Trophoblast cell (in vitro differentiated cells and primary cell): ENCODE data around the gene KRT74.

Experiments
- DNase-seq, 2 donors: peaks; one replicate each; pipeline ENCODE4 v3.0.0-alpha.2; 2016
- H2AFZ ChIP-seq: 2 replicates; pipeline ENCODE4 v1.6.1; 2013; ENCODE audit warnings: low read length, moderate library complexity, mild to moderate bottlenecking; ENCODE audit not compliant: insufficient read depth, poor library complexity
- H2AK5ac ChIP-seq: 2 replicates; pipeline ENCODE4 v1.6.1; 2013; ENCODE audit warnings: mild to moderate bottlenecking, low read length
- H2BK120ac ChIP-seq: 2 replicates; pipeline ENCODE4 v1.6.1; 2013; ENCODE audit warnings: low read length, mild to moderate bottlenecking, moderate library complexity; ENCODE audit not compliant: insufficient read depth, poor library complexity
- H2BK12ac ChIP-seq: 2 replicates; pipeline ENCODE4 v1.6.1; 2013; ENCODE audit warnings: mild to moderate bottlenecking, low read length, moderate library complexity
- H2BK5ac ChIP-seq: 2 replicates; pipeline ENCODE4 v1.6.1; 2013; ENCODE audit warnings: low read length, low read depth, moderate library complexity, mild to moderate bottlenecking; ENCODE audit not compliant: poor library complexity
- H3K14ac ChIP-seq: 2 replicates; pipeline ENCODE4 v1.6.1; 2013; ENCODE audit warnings: mild to moderate bottlenecking, low read length
- H3K18ac ChIP-seq: 2 replicates; pipeline ENCODE4 v1.6.1; 2013; ENCODE audit warnings: mild to moderate bottlenecking, low read length
- H3K23ac ChIP-seq: 2 replicates; pipeline ENCODE4 v1.6.1; 2013; ENCODE audit warnings: low read length
- H3K27ac ChIP-seq: 2 replicates; pipeline ENCODE4 v1.5.1; 2013; ENCODE audit warnings: low read depth, mild to moderate bottlenecking, inconsistent platforms, low read length, moderate library complexity
- H3K27me3 ChIP-seq: 2 replicates; pipeline ENCODE4 v1.6.1; 2013; ENCODE audit warnings: inconsistent platforms, mild to moderate bottlenecking, low read length, moderate library complexity; ENCODE audit not compliant: insufficient read depth
- H3K36me3 ChIP-seq, 2 experiments: 1 replicate in 1 of 2; 2 replicates in 1 of 2; pipeline ENCODE4 v1.6.1; 2013; ENCODE audit warnings: low read length in 2 of 2, mild to moderate bottlenecking in 2 of 2, moderate library complexity in 1 of 2; ENCODE audit not compliant: insufficient read depth in 2 of 2, control insufficient read depth in 1 of 2
- H3K4ac ChIP-seq: 2 replicates; pipeline ENCODE4 v1.6.1; 2013; ENCODE audit warnings: low read depth, mild to moderate bottlenecking, low read length, moderate library complexity
- H3K4me1 ChIP-seq, 2 experiments: 1 replicate in 1 of 2; 2 replicates in 1 of 2; pipeline ENCODE4 v1.6.1; 2013; ENCODE audit warnings: low read length in 2 of 2, mild to moderate bottlenecking in 2 of 2, moderate library complexity in 1 of 2; ENCODE audit not compliant: insufficient read depth in 2 of 2, control insufficient read depth in 1 of 2
- H3K4me2 ChIP-seq: 2 replicates; pipeline ENCODE4 v1.6.1; 2013; ENCODE audit warnings: inconsistent platforms, mild to moderate bottlenecking, low read length, moderate library complexity
- H3K4me3 ChIP-seq: 2 replicates; pipeline ENCODE4 v1.5.1; 2013; ENCODE audit warnings: mild to moderate bottlenecking, low read depth, low read length, inconsistent platforms
- H3K79me1 ChIP-seq: one replicate; pipeline ENCODE4 v1.6.1; 2013; ENCODE audit warnings: low read length
- H3K79me2 ChIP-seq: 2 replicates; pipeline ENCODE4 v1.6.1; 2013; ENCODE audit warnings: low read length, mild to moderate bottlenecking; ENCODE audit not compliant: control insufficient read depth, insufficient read depth, poor library complexity
- H3K9ac ChIP-seq: 2 replicates; pipeline ENCODE4 v1.6.1; 2013; ENCODE audit warnings: mild to moderate bottlenecking, low read length
- H3K9me3 ChIP-seq: 2 replicates; pipeline ENCODE4 v1.6.1; 2013; ENCODE audit warnings: low read depth, mild to moderate bottlenecking, control low read depth, inconsistent platforms, low read length; ENCODE audit not compliant: insufficient read depth
- H4K12ac ChIP-seq: 2 replicates; pipeline ENCODE4 v1.6.1; 2013; ENCODE audit warnings: low read depth, mild to moderate bottlenecking, low read length, moderate library complexity
- H4K8ac ChIP-seq: 2 replicates; pipeline ENCODE4 v1.6.1; 2013; ENCODE audit warnings: low read depth, mild to moderate bottlenecking, low read length, moderate library complexity
- H4K91ac ChIP-seq: one replicate; pipeline ENCODE4 v1.6.1; 2013; ENCODE audit warnings: low read depth, mild to moderate bottlenecking, low read length, moderate library complexity
- WGBS: extraction: QIAGEN DNeasy Blood & Tissue Kit; methylation state at CpG from one replicate; pipeline ENCODE4 v1.1.7; 2013; ENCODE audit warnings: missing lambda C conversion rate; ENCODE audit not compliant: insufficient read length, insufficient coverage; ENCODE audit errors: extremely low coverage; 5-methylcytosine and 5-hydroxymethylcytosine counted together

Gene KRT74

GRCh38 chr12:52523824-52524223, 49.8 kb downstream of the KRT74 start:
- Histone ChIP-seq H3K23ac (no peak overlapping the region), H3K9me3 (no peaks in the 10 kb centered on the region), H2AFZ (no peak overlapping the region), H4K12ac (no peak overlapping the region), H3K79me2 (no peaks in the 10 kb centered on the region), H2AK5ac (no peak overlapping the region), H2BK5ac (no peak overlapping the region), H3K27me3 (no peaks in the 10 kb centered on the region), H3K4ac (no peak overlapping the region), H3K4me2 (no peak overlapping the region), H3K9ac (no peak overlapping the region), H3K14ac (no peak overlapping the region), H4K91ac (no peak overlapping the region), H3K27ac (no peak overlapping the region), H3K4me1 (peaks cover 28 to 29% of the 10 kb centered on the region in 2 experiments), H3K18ac (no peak overlapping the region), H2BK12ac (no peak overlapping the region), H3K4me3 (no peak overlapping the region), H3K36me3 (no peaks in the 10 kb centered on the region), H3K79me1 (no peaks in the 10 kb centered on the region), H4K8ac (no peak overlapping the region), H2BK120ac (no peak overlapping the region)
- WGBS = no CpG with 5 or more reads among the region's 4 CpGs
- peak; percentile 39 to 81 for DNase-seq

GRCh38 chr12:52522346-52523011, 51.2 kb downstream of the KRT74 start:
- Histone ChIP-seq H4K91ac (no peak overlapping the region), H3K4me1 (peaks cover 28 to 29% of the 10 kb centered on the region in 2 experiments), H3K9ac (no peak overlapping the region), H3K36me3 (no peaks in the 10 kb centered on the region), H4K8ac (no peak overlapping the region), H2BK5ac (no peak overlapping the region), H3K79me1 (no peaks in the 10 kb centered on the region), H2BK120ac (peak overlapping the region; percentile 12), H3K4me3 (no peak overlapping the region), H3K4ac (no peak overlapping the region), H4K12ac (no peak overlapping the region), H2AK5ac (no peak overlapping the region), H3K9me3 (peaks cover 2% of the 10 kb centered on the region), H3K27me3 (no peaks in the 10 kb centered on the region), H3K27ac (no peak overlapping the region), H3K79me2 (no peaks in the 10 kb centered on the region), H3K4me2 (no peak overlapping the region), H3K14ac (no peak overlapping the region), H3K18ac (no peak overlapping the region), H2BK12ac (peak overlapping the region; percentile 27), H2AFZ (no peak overlapping the region), H3K23ac (no peak overlapping the region)
- WGBS = no CpG with 5 or more reads among the region's 10 CpGs
- DNase-seq = no peak

GRCh38 chr12:52521568-52522266, 51.9 kb downstream of the KRT74 start:
- no peaks in the 10 kb centered on the region for H3K79me1 ChIP-seq
- no peaks in the 10 kb centered on the region for H3K36me3 ChIP-seq

GRCh38 chr12:52521175-52521567, 52.5 kb downstream of the KRT74 start:
- no peak overlapping the region for H4K8ac ChIP-seq
- H2BK5ac ChIP-seq = no peak overlapping the region
- DNase-seq = peak; percentile 54 to 72
- peak overlapping the region; percentile 45 for H4K91ac ChIP-seq
- H3K27me3 ChIP-seq = no peaks in the 10 kb centered on the region
- peaks cover 28 to 29% of the 10 kb centered on the region in 2 experiments for H3K4me1 ChIP-seq
- H3K4me3 ChIP-seq = no peak overlapping the region
- H3K23ac ChIP-seq = no peak overlapping the region
- H2BK12ac ChIP-seq = no peak overlapping the region
- H3K79me2 ChIP-seq = no peaks in the 10 kb centered on the region
- H3K79me1 ChIP-seq = no peaks in the 10 kb centered on the region
- H3K36me3 ChIP-seq = no peaks in the 10 kb centered on the region
- H3K27ac ChIP-seq = peak overlapping the region; percentile 45
- no CpG with 5 or more reads among the region's 10 CpGs for WGBS
- H3K4ac ChIP-seq = no peak overlapping the region
- no peak overlapping the region for H4K12ac ChIP-seq
- no peak overlapping the region for H3K4me2 ChIP-seq
- H3K9me3 ChIP-seq = peaks cover 2% of the 10 kb centered on the region
- H2AFZ ChIP-seq = no peak overlapping the region
- H2AK5ac ChIP-seq = no peak overlapping the region
- H2BK120ac ChIP-seq = no peak overlapping the region
- no peak overlapping the region for H3K9ac ChIP-seq
- H3K18ac ChIP-seq = no peak overlapping the region
- H3K14ac ChIP-seq = no peak overlapping the region

More at GRCh38 chr12:52521568-52522266, 51.9 kb downstream of the KRT74 start:
- WGBS = no CpG with 5 or more reads among the region's 10 CpGs
- H4K91ac ChIP-seq = peak overlapping the region; percentile 45
- no peak overlapping the region for H3K4ac ChIP-seq
- no peak overlapping the region for H2BK5ac ChIP-seq
- no peak overlapping the region for H2BK12ac ChIP-seq
- no peak overlapping the region for H3K18ac ChIP-seq
- H3K9me3 ChIP-seq = peaks cover 2% of the 10 kb centered on the region
- H3K4me1 ChIP-seq = peaks cover 28 to 29% of the 10 kb centered on the region in 2 experiments
- H3K14ac ChIP-seq = no peak overlapping the region
- H3K27me3 ChIP-seq = no peaks in the 10 kb centered on the region
- H4K8ac ChIP-seq = no peak overlapping the region
- H3K4me2 ChIP-seq = no peak overlapping the region
- H3K79me2 ChIP-seq = no peaks in the 10 kb centered on the region
- peak; percentile 27 to 48 for DNase-seq
- H2AK5ac ChIP-seq = no peak overlapping the region
- no peak overlapping the region for H2AFZ ChIP-seq
- no peak overlapping the region for H3K23ac ChIP-seq
- H3K4me3 ChIP-seq = no peak overlapping the region
- H4K12ac ChIP-seq = no peak overlapping the region
- H2BK120ac ChIP-seq = no peak overlapping the region
- H3K27ac ChIP-seq = peak overlapping the region; percentile 45
- H3K9ac ChIP-seq = no peak overlapping the region
